GM12878 (cell line): ENCODE measurements around the gene PLG.

Experiments used
- ETV6 ChIP-seq, 2 experiments: fragments of 450-650 bp in 1 of 2; IDR thresholded peaks in 1 of 2; conservative IDR thresholded peaks in 1 of 2; 2 replicates each; pipeline ENCODE4 v1.6.1; 2014; ENCODE audit warnings: antibody characterized with exemption in 1 of 2, borderline replicate concordance in 1 of 2, low read depth in 1 of 2, mild to moderate bottlenecking in 1 of 2, moderate library complexity in 1 of 2
- NR2C2 ChIP-seq: IDR thresholded peaks from 2 replicates; pipeline ENCODE4 v1.6.1; 2011; ENCODE audit warnings: borderline replicate concordance, low read depth; ENCODE audit not compliant: control insufficient read depth, insufficient read length
- POLR2A ChIP-seq: IDR thresholded peaks from 2 replicates; pipeline ENCODE4 v1.6.1; 2011; ENCODE audit warnings: low read depth, mild to moderate bottlenecking, low read length
- RCOR1 ChIP-seq: conservative IDR thresholded peaks from 2 replicates; pipeline ENCODE4 v1.6.1; 2012; ENCODE audit warnings: low read depth, low read length, improper control_type of control experiment
- SIN3A ChIP-seq: IDR thresholded peaks from 2 replicates; pipeline ENCODE4 v1.6.1; 2012; ENCODE audit warnings: low read depth, low read length, improper control_type of control experiment
- SP1 ChIP-seq: IDR thresholded peaks from one replicate; pipeline ENCODE4 v1.6.1; 2011; ENCODE audit warnings: low read depth, low read length
- YY1 ChIP-seq: IDR thresholded peaks from 2 replicates; pipeline ENCODE4 v1.6.1; 2011; ENCODE audit warnings: low read depth, mild to moderate bottlenecking, low read length
- ZZZ3 ChIP-seq: IDR thresholded peaks from 2 replicates; pipeline ENCODE4 v1.6.1; 2011; ENCODE audit warnings: low read depth; ENCODE audit not compliant: control insufficient read depth, insufficient read length
- TF ChIP-seq, protein P1 (sequence below): IDR thresholded peaks from 2 replicates; pipeline ENCODE4 v1.6.1; 2011; ENCODE audit warnings: low read depth, low read length, improper control_type of control experiment, borderline replicate concordance
- TF ChIP-seq, protein P2 (sequence below), 3 experiments: IDR thresholded peaks in 2 of 3; conservative IDR thresholded peaks in 1 of 3; 2 replicates each; pipeline ENCODE4 v1.5.1; 2011; ENCODE audit warnings: low read depth in 3 of 3, low read length in 3 of 3, mild to moderate bottlenecking in 3 of 3, control low read depth in 2 of 3, moderate library complexity in 2 of 3, inconsistent platforms in 1 of 3, mixed read lengths in 1 of 3; ENCODE audit not compliant: control insufficient read depth in 2 of 3, insufficient read depth in 1 of 3; ENCODE audit errors: extremely low read depth in 1 of 3

GRCh38 chr6:160755165-160755564 lies 53.1 kb downstream of the PLG start:
- TF ChIP-seq, protein P1, sequence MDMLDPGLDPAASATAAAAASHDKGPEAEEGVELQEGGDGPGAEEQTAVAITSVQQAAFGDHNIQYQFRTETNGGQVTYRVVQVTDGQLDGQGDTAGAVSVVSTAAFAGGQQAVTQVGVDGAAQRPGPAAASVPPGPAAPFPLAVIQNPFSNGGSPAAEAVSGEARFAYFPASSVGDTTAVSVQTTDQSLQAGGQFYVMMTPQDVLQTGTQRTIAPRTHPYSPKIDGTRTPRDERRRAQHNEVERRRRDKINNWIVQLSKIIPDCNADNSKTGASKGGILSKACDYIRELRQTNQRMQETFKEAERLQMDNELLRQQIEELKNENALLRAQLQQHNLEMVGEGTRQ, result no peak
- TF ChIP-seq, protein P2, sequence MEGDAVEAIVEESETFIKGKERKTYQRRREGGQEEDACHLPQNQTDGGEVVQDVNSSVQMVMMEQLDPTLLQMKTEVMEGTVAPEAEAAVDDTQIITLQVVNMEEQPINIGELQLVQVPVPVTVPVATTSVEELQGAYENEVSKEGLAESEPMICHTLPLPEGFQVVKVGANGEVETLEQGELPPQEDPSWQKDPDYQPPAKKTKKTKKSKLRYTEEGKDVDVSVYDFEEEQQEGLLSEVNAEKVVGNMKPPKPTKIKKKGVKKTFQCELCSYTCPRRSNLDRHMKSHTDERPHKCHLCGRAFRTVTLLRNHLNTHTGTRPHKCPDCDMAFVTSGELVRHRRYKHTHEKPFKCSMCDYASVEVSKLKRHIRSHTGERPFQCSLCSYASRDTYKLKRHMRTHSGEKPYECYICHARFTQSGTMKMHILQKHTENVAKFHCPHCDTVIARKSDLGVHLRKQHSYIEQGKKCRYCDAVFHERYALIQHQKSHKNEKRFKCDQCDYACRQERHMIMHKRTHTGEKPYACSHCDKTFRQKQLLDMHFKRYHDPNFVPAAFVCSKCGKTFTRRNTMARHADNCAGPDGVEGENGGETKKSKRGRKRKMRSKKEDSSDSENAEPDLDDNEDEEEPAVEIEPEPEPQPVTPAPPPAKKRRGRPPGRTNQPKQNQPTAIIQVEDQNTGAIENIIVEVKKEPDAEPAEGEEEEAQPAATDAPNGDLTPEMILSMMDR (IDR thresholded peaks at IDR 0.05 in 2 of 3, conservative IDR thresholded peaks at IDR 0.05 in 1 of 3; ENCODE audit: control insufficient read depth in 2 of 3, extremely low read depth in 1 of 3, insufficient read depth in 1 of 3, low read depth in 3 of 3, low read length in 3 of 3), result no peak
- no peak for TF ChIP-seq POLR2A
- no peak for TF ChIP-seq NR2C2
- TF ChIP-seq YY1, result no peak
- no peak for TF ChIP-seq SP1
- no peak for TF ChIP-seq ETV6 (conservative IDR thresholded peaks at IDR 0.05 in 1 of 2, IDR thresholded peaks at IDR 0.05 in 1 of 2; ENCODE audit: borderline replicate concordance in 1 of 2, low read depth in 1 of 2)
- TF ChIP-seq ZZZ3, result no peak
- TF ChIP-seq SIN3A, result no peak
- TF ChIP-seq RCOR1, result no peak
